Measurements from ENCODE around the gene PDE3A. TPM values are rescaled to one million over a fixed set of nuclear protein-coding genes. Genes with fewer than 3 reads are reported as not detected.

PDE3A gene
- total and polyA plus RNA-seq, 7 donors = 0.53 to 4.1 (median 2.1) TPM

DNA sequence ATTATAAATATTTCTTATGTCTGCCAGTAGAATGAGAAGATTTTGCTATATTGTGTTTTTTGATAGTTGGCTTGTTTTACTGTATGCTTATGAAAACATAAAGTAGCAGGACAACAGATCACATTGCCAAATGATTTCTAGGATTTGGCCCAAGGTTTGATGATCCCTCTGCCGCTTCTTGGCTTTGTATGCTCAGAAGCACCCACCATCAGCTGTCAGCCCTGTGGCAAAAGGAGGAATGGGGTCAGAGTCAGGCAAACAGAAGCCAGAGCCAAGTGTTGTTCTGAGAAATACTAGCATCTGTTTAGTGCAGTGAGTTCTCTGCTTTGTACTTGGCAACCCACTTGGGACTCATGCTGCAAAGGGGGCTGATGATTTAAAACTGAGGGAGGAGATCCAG, 152.2 kb downstream of the PDE3A start:
- Histone ChIP-seq H3K27ac (no peak overlapping the region), H3K4me3 (no peak overlapping the region), H3K4me1 (no peaks in the 10 kb centered on the region), H3K27me3 (ENCODE audit: insufficient read depth in 3 of 3, low read length in 2 of 3) (peaks cover 0 to 2% (median 0%) of the 10 kb centered on the region in 3 donors), H3K36me3 (ENCODE audit: insufficient read depth in 1 of 2, low read depth in 1 of 2) (no peaks in the 10 kb centered on the region), H3K9me3 (no peaks in the 10 kb centered on the region)
- 18 to 29% (median 20%) methylated on average over 1 of the region's 1 CpG for WGBS, 3 donors
- peak in 1 of 4 donors; percentile 22 for ATAC-seq
- TF ChIP-seq, protein P1, sequence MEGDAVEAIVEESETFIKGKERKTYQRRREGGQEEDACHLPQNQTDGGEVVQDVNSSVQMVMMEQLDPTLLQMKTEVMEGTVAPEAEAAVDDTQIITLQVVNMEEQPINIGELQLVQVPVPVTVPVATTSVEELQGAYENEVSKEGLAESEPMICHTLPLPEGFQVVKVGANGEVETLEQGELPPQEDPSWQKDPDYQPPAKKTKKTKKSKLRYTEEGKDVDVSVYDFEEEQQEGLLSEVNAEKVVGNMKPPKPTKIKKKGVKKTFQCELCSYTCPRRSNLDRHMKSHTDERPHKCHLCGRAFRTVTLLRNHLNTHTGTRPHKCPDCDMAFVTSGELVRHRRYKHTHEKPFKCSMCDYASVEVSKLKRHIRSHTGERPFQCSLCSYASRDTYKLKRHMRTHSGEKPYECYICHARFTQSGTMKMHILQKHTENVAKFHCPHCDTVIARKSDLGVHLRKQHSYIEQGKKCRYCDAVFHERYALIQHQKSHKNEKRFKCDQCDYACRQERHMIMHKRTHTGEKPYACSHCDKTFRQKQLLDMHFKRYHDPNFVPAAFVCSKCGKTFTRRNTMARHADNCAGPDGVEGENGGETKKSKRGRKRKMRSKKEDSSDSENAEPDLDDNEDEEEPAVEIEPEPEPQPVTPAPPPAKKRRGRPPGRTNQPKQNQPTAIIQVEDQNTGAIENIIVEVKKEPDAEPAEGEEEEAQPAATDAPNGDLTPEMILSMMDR (IDR thresholded peaks at IDR 0.05) = no peak
- DNase-seq = no peak
- intact Hi-C loops (cut with DNase I) = loop anchor here in 1 of 2 donors (10.0 kb wide), 1 partner anchor 606 kb away; no protein-coding TSS in a partner anchor

DNA sequence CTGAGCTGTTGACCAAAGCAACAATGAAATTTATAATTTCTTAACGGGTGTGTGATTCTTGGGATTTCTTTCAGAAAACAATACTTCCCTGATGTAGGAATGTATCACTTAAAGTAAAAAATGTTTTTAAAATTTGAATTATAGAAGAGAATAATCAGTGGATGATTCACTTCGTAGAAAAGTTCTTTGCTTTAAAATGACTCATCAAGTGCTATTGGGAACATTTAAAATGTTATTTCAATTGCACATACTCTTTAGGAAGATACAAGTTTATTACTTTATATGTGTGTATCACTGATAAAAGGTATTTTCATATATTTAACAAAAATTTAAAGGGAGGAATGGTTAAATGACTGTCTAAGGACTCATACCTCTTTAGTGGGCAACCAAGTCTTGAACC, 155.3 kb downstream of the PDE3A start:
- no peaks in the 10 kb centered on the region for H3K9me3 ChIP-seq
- H3K27ac ChIP-seq = no peak overlapping the region
- H3K4me1 ChIP-seq = no peaks in the 10 kb centered on the region
- H3K27me3 ChIP-seq (ENCODE audit: insufficient read depth in 3 of 3, low read length in 2 of 3) = no peaks in the 10 kb centered on the region
- no peak for DNase-seq
- 74 to 80% (median 78%) methylated on average over 2 of the region's 2 CpGs for WGBS, 3 donors
- TF ChIP-seq, protein P1 (IDR thresholded peaks at IDR 0.05) = no peak
- intact Hi-C loops (cut with DNase I) = loop anchor here in 1 of 2 donors (10.0 kb wide), 1 partner anchor 609 kb away; no protein-coding TSS in a partner anchor
- H3K4me3 ChIP-seq = no peak overlapping the region
- no peaks in the 10 kb centered on the region for H3K36me3 ChIP-seq (ENCODE audit: insufficient read depth in 1 of 2, low read depth in 1 of 2)
- no peak for ATAC-seq

DNA sequence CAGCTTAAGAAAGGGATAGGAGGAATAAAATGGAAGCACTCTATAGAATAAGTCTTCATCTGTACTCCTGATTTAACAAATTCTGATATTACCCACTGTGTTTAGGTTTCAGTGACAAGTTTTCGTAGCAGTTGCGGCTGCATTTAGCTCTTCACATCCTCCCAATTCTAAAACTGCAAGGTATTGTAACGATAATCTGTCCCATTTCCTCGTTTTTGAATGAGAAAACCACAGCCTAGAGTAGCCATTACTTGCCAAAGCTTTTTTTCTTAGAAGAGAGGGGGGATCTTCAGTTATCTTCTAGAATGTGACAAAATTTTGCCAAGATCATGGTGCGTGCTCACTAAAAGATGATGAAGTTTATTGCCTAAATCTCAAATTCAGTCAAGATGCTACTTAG, 155.8 kb downstream of the PDE3A start:
- no peaks in the 10 kb centered on the region for H3K27me3 ChIP-seq (ENCODE audit: insufficient read depth in 3 of 3, low read length in 2 of 3)
- intact Hi-C loops (cut with DNase I) = loop anchor here in 1 of 2 donors (10.0 kb wide), 1 partner anchor 609 kb away; no protein-coding TSS in a partner anchor
- ATAC-seq = no peak

DNA sequence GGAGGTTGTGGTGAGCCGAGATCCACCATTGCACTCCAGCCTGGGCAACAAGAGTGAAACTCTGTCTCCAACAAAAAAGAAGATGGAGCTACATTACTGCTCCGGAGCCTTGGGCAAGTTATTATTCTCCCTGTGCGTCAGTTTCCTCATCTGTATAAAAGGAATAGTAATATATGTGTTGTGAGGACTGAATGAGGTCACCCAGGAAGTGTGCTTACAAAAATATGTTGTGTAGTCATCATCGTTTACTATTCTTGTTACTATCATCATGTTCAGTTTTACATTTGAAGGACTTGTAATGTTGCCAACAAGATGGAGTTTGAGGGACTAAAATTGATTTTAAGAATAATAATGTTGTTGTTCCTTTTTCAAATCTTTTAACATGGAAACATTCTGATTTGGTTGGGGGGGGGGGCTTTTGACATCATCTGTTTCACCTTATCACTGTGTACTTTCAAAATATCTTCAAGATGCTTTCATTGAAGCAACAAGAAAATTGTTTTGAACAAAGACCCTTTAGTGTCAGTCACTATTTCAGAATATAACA, 156.8 kb downstream of the PDE3A start:
- H3K36me3 ChIP-seq (ENCODE audit: insufficient read depth in 1 of 2, low read depth in 1 of 2) = no peaks in the 10 kb centered on the region
- no peak overlapping the region for H3K4me3 ChIP-seq
- H3K9me3 ChIP-seq = no peaks in the 10 kb centered on the region
- no peaks in the 10 kb centered on the region for H3K4me1 ChIP-seq
- H3K27ac ChIP-seq = no peak overlapping the region
- DNase-seq (no peak), ATAC-seq (no peak)
- TF ChIP-seq, protein P1 (IDR thresholded peaks at IDR 0.05) = no peak
- H3K27me3 ChIP-seq (ENCODE audit: insufficient read depth in 3 of 3, low read length in 2 of 3) = no peaks in the 10 kb centered on the region
- WGBS, 3 donors = 89 to 95% (median 90%) methylated on average over 4 of the region's 4 CpGs
- intact Hi-C loops (cut with DNase I) = loop anchor here in 1 of 2 donors (10.0 kb wide), 1 partner anchor 610 kb away; no protein-coding TSS in a partner anchor

More for the DNA sequence above, 155.8 kb downstream of the PDE3A start:
- Histone ChIP-seq H3K36me3 (ENCODE audit: insufficient read depth in 1 of 2, low read depth in 1 of 2) (no peaks in the 10 kb centered on the region), H3K27ac (no peak overlapping the region), H3K4me3 (no peak overlapping the region), H3K4me1 (no peaks in the 10 kb centered on the region), H3K9me3 (no peaks in the 10 kb centered on the region)
- TF ChIP-seq, protein P1 (IDR thresholded peaks at IDR 0.05) = no peak
- no peak for DNase-seq
- WGBS, 3 donors = 88 to 90% (median 89%) methylated on average over 5 of the region's 5 CpGs

All from psoas muscle (tissue), 8 donors.